ENCODE data around the gene PDE5A. TPM values are rescaled to one million over a fixed set of nuclear protein-coding genes. Genes with fewer than 3 reads are reported as not detected.
"Not testable (repeated sequence)": the region's sequence is repeated elsewhere in the genome, so short reads cannot be mapped to it uniquely, and the experiment has no call there.

PDE5A gene

GRCh38 chr4:119454151-119454490, 174.5 kb downstream of the PDE5A start:
- H3K18ac ChIP-seq (ENCODE audit: low read length); H3K4ac ChIP-seq (ENCODE audit: low read depth, low read length); H3K4me1 ChIP-seq (ENCODE audit: control insufficient read depth, low read depth, low read length); H3K27ac ChIP-seq (ENCODE audit: low read depth, low read length); H3K27me3 ChIP-seq (ENCODE audit: insufficient read depth, low read length, poor library complexity); DNase-seq; H2BK5ac ChIP-seq (ENCODE audit: low read length); H2AK5ac ChIP-seq (ENCODE audit: low read length); H4K5ac ChIP-seq (ENCODE audit: low read length); H4K8ac ChIP-seq (ENCODE audit: low read depth, low read length); H3K79me1 ChIP-seq (ENCODE audit: low read length); H3K23ac ChIP-seq (ENCODE audit: low read length); H3K36me3 ChIP-seq (ENCODE audit: control insufficient read depth, insufficient read depth, low read length); H3K79me2 ChIP-seq (ENCODE audit: control insufficient read depth, insufficient read depth, low read length); H2BK15ac ChIP-seq (replicated peaks; ENCODE audit: low read depth); H2BK120ac ChIP-seq (ENCODE audit: low read depth, low read length): not testable (repeated sequence)
- H3K9ac ChIP-seq (ENCODE audit: low read length), result peak overlapping the region; percentile 63
- H3K56ac ChIP-seq (ENCODE audit: low read length), result peak overlapping the region; percentile 84
- H3K4me2 ChIP-seq (ENCODE audit: low read length), result peak overlapping the region; percentile 54
- WGBS (ENCODE audit: extremely low coverage, insufficient coverage, low lambda C conversion rate), result no CpG with 5 or more reads among the region's 7 CpGs
- peak overlapping the region; percentile 36 for H3K4me3 ChIP-seq (ENCODE audit: low read length)

GRCh38 chr4:119453286-119453685, 175.3 kb downstream of the PDE5A start:
- H2BK120ac ChIP-seq (ENCODE audit: low read depth, low read length); H2AK5ac ChIP-seq (ENCODE audit: low read length); H3K36me3 ChIP-seq (ENCODE audit: control insufficient read depth, insufficient read depth, low read length); H3K9ac ChIP-seq (ENCODE audit: low read length); H3K4ac ChIP-seq (ENCODE audit: low read depth, low read length); H3K23ac ChIP-seq (ENCODE audit: low read length); H3K27me3 ChIP-seq (ENCODE audit: insufficient read depth, low read length, poor library complexity); H3K18ac ChIP-seq (ENCODE audit: low read length); H3K56ac ChIP-seq (ENCODE audit: low read length); DNase-seq; H3K27ac ChIP-seq (ENCODE audit: low read depth, low read length); H3K4me3 ChIP-seq (ENCODE audit: low read length); H3K4me2 ChIP-seq (ENCODE audit: low read length); H4K8ac ChIP-seq (ENCODE audit: low read depth, low read length); H3K4me1 ChIP-seq (ENCODE audit: control insufficient read depth, low read depth, low read length); H3K79me1 ChIP-seq (ENCODE audit: low read length); H3K79me2 ChIP-seq (ENCODE audit: control insufficient read depth, insufficient read depth, low read length); H4K5ac ChIP-seq (ENCODE audit: low read length); H2BK15ac ChIP-seq (replicated peaks; ENCODE audit: low read depth); H2BK5ac ChIP-seq (ENCODE audit: low read length): not testable (repeated sequence)
- WGBS (ENCODE audit: extremely low coverage, insufficient coverage, low lambda C conversion rate), result no CpG with 5 or more reads among the region's 9 CpGs

- H3K79me2 ChIP-seq (ENCODE audit: control insufficient read depth, insufficient read depth, low read length); H3K4ac ChIP-seq (ENCODE audit: low read depth, low read length); H3K79me1 ChIP-seq (ENCODE audit: low read length); H3K56ac ChIP-seq (ENCODE audit: low read length); H3K9ac ChIP-seq (ENCODE audit: low read length); H3K4me1 ChIP-seq (ENCODE audit: control insufficient read depth, low read depth, low read length); H3K36me3 ChIP-seq (ENCODE audit: control insufficient read depth, insufficient read depth, low read length); H4K5ac ChIP-seq (ENCODE audit: low read length); H3K27me3 ChIP-seq (ENCODE audit: insufficient read depth, low read length, poor library complexity); H3K4me3 ChIP-seq (ENCODE audit: low read length); H3K18ac ChIP-seq (ENCODE audit: low read length); H2BK120ac ChIP-seq (ENCODE audit: low read depth, low read length); DNase-seq; H2AK5ac ChIP-seq (ENCODE audit: low read length); H4K8ac ChIP-seq (ENCODE audit: low read depth, low read length); H2BK5ac ChIP-seq (ENCODE audit: low read length); H3K23ac ChIP-seq (ENCODE audit: low read length); H3K4me2 ChIP-seq (ENCODE audit: low read length); H3K27ac ChIP-seq (ENCODE audit: low read depth, low read length); H2BK15ac ChIP-seq (replicated peaks; ENCODE audit: low read depth): not testable (repeated sequence)
- WGBS (ENCODE audit: extremely low coverage, insufficient coverage, low lambda C conversion rate), result no CpG with 5 or more reads among the region's 6 CpGs
Observed at GRCh38 chr4:119449851-119450250, 178.8 kb downstream of the PDE5A start.

Small RNAs within 50 kb of the gene (small RNA-seq; reads per million reads assigned to genes)
- not detected for gene RF00614 (ENCODE audit: insufficient read depth)

Data from mesendoderm (in vitro differentiated cells).